ENCODE results near the gene RAB7A.

GRCh38 chr3:128800241-128801187 is 74.5 kb downstream of the RAB7A start:
- TF ChIP-seq RAD21 (IDR thresholded peaks at IDR 0.05; ENCODE audit: low read depth) (no peak), NFIC (IDR thresholded peaks at IDR 0.05) (no peak), FOXM1 (IDR thresholded peaks at IDR 0.05; ENCODE audit: borderline replicate concordance, low read depth) (no peak), REST (IDR thresholded peaks at IDR 0.05; ENCODE audit: low read depth) (no peak), EP300 (IDR thresholded peaks at IDR 0.05; ENCODE audit: borderline replicate concordance) (no peak), TAF1 (IDR thresholded peaks at IDR 0.05; ENCODE audit: low read depth) (no peak), MAX (IDR thresholded peaks at IDR 0.05) (no peak)
